ENCODE results near the gene OLFML2B.

GRCh38 chr1:161978011-161978790 is 45.5 kb downstream of the OLFML2B start:
- TF ChIP-seq POLR2A (IDR thresholded peaks at IDR 0.05) = no peak
- no peak for TF ChIP-seq CTCF (IDR thresholded peaks at IDR 0.05)
